Stimulated activated CD8-positive, alpha-beta memory T cell treated with anti-CD3 and anti-CD28 coated beads, Interleukin-7, amount 100 ng/mL, for 4 hours (primary cell): ENCODE measurements around the gene GTF2F1.
"Not testable (repeated sequence)": the region's sequence is repeated elsewhere in the genome, so short reads cannot be mapped to it uniquely, and the experiment has no call there.

Experiments
- DNase-seq, 2 donors: peaks; one replicate each; pipeline ENCODE4 v3.0.0-alpha.2; 2020; ENCODE audit warnings: low read depth in 2 of 2

Gene GTF2F1

DNA sequence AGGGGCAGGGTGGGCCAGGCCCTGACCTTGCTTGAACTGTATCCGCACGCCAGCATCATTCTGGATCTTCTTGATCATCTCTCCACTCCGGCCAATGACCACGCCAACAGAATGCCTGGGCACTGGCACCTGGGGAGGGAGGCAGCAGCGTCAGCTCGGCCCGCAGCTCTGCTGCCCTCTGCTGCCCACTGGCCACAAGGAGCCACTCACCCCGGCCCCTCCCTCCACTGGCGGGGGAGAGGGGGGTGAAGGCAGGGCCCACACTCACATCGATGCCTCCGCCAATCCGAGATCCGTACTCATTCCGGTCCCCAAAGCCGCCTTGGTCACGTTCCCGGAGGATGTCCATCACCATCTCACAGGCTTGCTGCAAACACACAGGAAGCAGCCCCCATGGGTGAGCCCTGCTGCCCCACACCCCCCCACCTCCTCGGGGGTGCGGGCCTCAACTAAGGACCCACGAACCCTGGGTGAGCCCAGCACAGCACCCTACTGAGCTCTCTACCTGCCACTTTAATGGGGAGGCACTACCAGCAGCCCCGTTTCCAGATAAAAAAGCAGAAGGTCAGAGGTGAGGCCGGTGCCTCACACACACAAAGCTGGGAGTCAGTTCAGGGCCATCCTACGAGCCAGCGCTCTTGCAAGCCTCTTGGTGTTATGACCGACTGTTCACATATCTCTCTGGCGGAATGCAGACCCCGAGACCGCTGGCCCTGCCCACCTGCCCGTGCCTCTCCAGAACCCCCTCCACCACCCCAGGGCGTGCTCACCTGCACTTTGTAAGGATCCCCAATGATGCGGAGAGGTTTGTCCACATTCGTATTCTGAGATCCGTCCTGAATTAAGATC, 25.0 kb upstream of the GTF2F1 start:
- DNase-seq, result no peak

DNA sequence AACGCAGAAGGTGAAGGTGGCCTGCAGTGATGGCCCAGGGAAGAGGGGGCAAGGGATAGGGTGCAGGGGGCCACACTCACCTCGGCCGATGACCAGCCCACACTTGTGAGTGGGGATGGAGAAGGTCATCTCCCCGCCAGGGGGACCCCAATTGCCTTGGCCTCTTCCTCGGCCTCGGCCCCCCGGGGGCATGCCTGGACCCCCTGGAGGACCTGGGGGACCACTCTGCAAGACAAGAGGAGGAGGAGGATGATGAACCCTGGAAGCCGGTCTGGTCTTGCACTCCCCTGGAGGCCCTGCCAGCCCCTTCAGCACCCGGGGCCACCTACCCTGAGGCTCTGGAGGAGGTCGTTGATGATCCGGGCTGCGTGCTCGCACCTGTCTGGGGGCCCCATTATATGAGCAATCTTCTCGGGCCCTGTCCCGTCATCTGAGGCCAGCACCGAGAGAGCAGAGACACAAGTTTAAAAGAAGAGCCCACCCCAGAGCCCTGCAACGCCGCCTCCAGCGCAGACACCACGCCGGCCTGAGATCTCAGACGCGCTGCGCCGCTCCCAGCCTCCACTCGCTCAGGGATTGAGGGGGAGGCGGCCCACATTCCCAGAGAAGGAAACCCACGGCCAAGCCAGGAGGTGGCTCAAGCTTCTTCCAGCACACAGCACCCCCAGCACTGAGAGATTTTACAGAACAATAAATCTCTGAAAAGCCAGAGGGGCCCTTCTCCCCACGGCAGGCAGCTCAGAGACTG, 23.9 kb upstream of the GTF2F1 start:
- no peak for DNase-seq

DNA sequence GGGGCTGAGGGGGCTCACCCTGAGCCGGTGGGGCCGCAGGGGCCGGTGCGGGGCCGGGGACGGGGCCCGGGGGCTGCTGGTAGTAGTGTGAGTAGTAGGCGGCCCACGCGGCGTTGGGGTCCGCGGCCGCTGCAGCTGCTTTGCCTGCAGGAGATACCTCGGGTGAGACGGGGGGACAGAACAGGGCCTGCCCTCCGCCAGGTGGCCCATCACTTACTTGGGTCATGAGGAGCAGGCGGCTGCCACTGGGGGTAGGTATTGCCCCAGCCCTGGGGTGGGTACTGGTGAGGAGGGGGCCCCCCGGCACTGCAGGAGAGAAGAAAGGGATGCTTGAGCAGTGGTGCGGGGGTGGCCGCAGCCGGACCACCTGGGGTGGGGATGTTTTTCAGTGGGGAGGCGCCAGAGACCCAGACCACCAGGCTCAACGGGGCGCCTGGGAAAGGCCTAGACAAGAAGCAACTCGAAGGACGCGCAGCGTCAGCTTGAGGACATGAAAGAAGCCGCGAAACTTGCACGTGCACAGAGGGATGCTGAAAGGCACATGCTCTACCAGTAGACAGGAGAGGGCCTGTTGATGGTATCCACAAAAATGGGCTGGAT, 22.7 kb upstream of the GTF2F1 start:
- DNase-seq, result no peak

DNA sequence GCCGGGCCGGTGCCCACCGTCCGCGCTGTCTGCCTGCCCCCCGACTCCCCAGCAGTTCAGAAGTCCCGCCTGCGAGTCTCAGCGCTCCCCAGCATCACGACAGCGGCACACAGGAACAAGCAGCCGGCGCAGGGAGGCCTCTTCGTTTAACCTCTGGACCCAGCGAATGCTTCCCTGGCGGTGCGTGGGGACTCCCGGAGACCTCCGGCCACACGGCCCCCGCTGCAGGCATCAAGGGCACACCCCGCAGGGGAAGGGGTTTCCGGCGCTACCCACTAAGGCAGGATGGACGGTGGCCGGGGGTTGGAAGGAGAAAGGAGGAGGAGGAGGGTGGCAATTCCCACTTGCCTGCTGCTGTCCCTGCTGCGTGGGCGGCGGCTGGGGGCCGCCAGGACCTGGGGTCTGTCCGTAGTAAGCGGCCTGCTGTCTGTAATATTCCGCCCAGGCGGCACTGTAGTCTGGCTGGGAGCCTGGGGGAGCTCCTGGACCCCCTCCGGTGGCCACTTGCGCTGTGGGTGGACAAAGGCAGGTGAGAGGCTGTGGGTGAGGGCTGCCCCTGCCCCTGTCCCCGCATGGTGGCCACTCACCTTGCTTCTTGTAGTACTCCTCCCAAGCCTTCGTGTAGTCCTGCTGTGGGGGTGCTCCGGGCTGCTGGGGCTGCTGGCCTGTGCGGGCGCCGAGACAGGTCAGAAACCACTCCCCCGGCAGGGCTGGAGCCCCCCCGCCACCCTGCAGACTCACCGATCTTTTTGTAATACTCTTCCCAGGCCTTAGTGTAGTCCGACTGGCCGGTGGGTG, 22.0 kb upstream of the GTF2F1 start:
- no peak for DNase-seq

DNA sequence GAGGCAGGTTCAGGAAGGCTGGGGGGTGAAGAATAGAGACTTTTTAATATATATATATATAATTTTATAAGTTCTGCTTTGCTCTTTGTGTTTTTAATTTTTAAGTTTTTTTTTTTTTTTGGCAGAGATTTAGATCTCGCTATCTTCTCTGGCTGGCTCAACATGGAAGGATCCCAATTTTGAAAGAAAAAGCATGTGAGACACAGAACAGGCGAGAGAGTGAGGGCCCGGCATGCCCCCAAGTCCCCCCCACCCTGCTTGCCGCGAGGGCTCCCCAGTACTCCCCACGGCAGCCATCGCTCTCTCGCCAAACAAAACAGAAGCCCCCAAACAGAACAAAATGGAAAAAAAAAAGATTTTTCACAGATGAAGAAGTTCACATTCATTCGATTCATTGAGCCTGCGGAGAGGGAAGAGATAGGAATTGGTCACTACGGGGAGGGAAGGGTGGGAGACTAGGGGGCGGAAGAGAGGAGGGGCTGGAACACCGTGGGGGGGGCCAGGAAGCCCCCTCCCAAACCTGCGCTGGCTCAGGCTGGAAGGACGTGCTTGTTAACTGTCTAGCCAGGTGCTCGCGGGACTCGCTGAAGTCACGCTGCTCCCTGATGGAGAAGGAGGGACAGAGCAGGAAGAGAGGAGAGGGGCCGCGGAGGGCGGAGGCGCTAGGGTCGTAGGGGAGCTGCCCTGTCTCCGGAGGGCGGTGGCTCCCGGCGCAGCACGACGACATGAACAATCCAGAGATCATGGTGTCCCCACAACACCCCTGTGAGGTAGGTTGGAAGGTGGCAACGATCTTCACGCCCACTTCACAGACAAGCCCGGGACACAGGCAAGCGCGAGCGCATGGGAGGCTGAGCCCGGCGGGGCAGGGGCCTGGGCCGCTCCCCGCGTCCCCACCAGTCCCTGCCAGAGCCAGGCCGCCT, 21.0 kb upstream of the GTF2F1 start:
- no peak for DNase-seq

DNA sequence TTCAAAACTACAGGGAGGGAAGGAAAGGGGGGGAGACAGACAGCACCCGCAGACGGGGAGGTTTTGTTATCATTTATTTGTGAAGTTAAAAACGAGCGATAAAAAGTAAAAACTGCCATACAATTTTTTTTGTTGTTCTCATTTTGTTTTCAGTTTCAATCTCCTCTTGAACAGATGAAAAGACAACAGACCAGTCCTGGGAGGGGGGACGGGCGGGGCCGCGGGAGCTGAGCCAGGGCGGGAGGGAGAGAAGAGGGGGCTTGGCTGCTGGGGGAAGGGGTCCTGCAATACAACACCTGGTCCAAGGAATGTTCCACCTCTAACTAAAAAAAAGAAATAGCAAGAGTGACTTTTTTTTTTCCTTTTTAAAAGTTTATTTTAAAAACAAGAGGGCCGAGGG, 20.3 kb upstream of the GTF2F1 start:
- no peak for DNase-seq

DNA sequence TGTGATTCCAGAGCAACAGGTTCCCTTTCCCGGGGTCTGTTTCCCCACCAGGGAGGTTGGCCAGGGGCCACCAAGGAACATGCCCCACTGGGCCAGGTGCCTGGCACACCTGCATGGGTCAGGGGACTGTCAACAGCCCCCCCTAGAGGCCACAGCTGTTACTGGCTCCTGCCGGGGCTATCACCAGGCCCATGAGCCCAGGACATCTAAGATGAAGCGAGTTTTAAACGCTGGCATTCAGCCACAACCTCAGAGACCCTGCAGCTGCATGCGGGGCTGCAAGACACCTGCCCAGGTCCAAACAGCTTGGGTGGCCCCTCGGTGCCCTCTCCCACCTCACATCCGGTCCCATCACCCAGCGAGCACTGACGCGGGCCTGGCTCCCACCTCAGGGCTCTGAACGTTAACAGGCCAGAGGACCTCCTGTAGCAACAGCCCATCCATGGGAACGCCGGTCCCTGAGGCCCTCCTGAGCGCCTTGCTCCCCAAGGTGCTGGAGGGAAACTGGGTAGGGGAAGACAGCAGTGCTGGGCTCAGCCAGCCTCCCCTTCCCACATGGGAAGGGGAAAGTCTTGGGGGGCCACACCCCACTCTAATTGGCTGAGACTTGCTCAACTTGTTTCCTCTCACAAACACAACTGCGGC, 19.6 kb upstream of the GTF2F1 start:
- DNase-seq, result no peak

DNA sequence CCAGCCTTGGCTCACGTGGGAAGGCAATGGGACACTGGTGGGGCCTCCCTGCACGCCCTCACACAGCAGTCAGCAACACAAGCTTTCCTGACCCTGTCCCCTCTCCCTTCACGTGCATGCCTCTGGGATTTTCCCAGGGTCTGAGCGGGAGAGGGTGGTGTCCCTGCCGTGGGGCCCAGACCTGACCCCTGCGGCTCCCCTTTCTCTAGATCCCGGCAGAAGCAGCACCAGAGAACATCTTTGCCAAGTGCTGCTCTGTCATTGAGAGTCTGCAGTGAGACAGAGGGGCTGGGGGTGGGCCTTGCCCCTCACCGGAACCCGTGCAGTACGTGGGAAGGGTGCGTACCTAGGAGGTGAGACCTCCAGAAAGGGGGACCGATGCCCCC, 19.1 kb upstream of the GTF2F1 start:
- no peak for DNase-seq

DNA sequence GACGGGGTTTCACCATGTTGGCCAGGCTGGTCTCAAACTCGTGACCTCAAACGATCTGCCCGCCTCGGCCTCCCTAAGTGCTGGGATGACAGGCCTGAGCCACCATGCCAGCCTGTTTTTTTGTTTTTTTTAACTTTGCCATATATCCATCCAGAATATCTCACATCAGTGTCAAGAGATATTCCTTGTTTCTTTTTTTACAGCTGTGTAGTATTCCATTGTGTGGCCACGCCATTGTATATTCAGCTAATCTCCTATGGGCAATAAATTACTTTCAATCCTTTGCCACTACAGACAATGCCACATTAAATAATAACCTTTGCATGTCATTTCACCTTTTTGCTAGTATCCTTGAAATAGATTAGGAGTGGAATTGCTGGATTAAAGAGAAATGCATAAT, 16.4 kb upstream of the GTF2F1 start:
- DNase-seq, result no peak

DNA sequence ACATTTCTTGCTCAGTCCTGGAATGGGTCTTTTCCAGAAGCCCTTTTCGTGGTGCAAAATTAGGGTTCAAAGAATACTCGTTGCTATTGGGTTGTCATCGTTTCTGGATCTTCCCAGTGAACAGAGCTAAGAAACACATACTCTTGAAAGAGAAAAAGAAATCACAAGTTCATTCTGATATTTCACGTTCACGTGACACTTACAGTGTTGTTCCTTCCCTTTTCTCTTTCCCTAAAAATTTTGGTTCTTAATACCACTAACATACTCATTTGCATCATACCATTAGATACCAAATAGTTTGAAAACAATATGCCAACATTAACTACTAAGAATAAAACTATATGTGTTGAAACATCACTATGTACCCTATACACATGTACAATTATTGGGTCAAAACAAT, 13.4 kb upstream of the GTF2F1 start:
- DNase-seq, result no peak

DNA sequence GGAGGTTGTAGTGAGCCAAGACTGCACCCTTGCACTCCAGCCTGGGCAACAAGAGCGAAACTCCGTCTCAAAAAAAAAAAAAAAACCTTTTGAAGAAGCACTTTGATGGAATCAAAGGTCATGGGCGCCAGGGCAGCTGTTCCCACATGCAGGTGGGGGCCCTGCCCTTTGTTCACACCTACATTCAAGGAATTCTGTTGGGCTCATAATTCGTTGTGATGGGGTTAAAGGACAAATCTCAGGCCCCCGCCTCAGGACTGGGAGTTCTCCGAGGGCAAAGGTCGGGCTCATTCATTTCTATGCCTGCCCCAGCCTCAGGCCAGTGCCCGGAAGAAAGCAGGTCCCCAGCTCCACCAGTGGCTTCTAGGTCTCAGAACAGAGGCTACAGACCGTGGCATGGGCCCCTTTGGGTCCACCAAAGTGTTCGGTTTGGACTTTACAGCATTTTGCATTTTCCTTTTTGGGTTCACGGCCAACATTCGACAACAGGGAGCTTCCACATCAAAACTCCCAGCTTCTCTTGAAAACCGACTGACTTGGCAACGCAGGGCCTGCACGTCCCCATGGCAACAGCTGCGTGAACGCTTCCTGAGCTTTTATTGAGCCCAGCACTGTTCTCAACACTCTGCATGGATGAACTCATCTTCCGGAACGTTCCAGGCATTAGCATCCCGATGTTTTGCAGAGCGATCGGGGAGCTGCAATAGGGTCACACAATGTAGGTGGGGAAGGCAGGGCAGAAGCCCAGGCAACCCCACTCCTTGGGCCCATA, 10.1 kb upstream of the GTF2F1 start:
- no peak for DNase-seq

DNA sequence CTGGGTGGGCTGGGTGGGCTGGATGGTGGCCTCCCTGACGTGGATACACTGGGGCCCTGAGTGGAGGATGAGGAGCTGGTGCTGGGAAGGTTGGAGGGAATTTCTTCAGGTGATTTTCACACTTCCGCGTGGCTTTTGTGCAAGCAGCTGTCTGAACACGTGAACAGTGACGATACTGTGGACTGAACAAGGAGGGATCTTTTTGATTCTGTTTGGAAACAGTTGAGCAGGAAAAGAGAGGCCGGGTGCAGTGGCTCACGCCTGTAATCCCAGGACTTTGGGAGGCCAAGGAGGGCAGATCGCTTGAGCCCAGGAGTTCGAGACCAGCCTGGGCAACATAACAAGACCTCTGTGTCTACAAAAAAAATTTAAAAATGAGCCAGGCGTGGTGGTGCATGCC, 9.1 kb upstream of the GTF2F1 start:
- no peak for DNase-seq

DNA sequence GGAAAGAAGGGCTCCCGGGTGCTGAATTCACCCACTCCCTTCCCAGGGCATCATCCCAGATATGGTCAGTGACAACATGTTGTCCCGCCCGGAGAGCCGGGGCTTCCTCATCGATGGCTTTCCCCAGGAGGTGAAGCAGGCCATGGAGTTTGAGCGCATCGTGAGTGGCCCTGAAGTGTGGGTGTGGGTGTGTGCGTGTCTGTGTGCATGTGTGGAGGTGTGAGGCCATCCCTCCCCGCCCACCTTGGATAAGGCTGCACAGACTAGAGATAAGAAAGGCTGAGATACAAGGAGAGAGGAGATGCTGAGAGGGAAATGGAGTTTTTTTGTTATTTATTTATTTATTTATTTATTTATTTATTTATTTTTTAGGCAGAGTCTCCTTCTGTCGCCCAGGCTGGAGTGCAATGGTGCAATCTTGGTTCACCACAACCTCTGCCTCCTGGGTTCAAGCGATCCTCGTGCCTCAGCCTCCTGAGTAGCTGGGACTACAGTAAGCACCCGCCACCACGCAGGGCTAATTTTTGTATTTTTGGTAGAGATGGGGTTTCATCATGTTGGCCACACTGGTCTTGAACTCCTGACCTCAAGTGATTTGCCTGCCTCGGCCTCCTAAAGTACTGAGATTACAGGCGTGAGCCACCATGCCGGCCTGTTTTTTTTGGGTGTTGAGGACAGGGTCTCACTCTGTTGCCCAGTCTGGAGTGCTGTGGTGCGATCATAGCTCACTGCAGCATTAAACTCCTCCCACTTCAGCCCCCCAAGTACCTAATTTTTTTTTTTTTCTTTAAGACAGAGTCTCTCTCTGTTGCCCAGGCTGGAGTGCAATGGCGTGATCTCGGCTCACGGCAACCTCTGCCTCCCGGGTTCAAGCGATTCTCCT, 7.3 kb upstream of the GTF2F1 start:
- DNase-seq, result not testable (repeated sequence)

DNA sequence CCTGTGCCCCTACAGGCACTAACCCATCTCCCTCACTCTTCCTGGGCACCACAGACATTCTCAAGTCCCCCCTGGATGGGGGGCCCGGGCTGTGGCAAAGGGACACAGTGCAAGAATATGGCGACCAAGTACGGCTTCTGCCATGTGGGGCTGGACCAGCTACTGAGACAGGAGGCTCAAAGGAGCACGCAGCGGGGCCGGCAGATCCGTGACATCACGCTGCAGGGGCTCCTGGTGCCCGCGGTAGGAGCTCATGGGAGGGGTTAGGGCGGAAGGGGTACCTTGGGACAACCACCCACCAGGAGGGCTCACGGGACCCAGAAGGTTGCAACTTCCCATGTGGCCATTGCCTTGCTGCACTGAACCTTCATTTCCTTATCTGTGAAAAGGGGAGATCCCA, 3.3 kb upstream of the GTF2F1 start:
- no peak for DNase-seq

DNA sequence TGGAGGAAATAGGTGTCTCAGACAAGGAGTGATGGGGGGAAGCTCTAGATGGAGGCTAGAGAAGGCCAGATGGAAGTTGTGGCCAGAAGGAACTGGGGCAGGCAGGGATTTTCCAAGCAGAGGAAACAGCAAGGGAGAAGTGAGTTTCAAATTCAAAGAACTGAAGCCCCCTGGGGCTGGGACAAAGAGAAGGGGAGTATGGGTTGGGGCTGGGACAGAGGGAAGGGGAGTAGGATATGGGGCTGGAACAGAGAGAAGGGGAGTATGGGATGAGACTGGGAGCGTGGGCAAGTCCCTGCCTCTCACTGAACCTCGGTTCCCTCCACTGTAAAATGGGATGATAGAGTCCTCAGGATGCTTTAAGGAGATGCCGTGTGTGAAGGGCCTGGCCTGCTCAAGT, 1.9 kb upstream of the GTF2F1 start:
- DNase-seq, result no peak

DNA sequence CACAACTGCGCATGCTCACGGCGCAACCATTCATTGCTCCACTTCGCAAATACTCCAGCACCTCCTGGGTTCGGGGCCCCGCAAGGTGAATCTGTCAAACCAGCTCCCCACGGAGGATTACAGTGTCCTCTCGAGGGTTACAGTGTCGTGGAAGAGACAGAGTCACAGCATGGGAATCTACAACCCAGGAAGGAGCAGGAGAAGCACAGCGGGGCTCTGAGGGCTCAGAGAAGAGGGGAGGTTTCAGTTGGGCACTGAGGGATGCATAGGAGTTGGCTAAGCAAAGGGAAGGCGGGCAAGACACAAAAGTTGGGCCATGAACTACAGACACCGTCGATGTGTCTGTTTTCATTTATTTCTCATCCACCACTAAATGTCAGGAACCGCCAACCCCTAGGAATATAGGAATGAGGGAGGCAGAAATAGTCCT, 1.0 kb upstream of the GTF2F1 start:
- DNase-seq, result peak in 1 of 2 donors; percentile 60

DNA sequence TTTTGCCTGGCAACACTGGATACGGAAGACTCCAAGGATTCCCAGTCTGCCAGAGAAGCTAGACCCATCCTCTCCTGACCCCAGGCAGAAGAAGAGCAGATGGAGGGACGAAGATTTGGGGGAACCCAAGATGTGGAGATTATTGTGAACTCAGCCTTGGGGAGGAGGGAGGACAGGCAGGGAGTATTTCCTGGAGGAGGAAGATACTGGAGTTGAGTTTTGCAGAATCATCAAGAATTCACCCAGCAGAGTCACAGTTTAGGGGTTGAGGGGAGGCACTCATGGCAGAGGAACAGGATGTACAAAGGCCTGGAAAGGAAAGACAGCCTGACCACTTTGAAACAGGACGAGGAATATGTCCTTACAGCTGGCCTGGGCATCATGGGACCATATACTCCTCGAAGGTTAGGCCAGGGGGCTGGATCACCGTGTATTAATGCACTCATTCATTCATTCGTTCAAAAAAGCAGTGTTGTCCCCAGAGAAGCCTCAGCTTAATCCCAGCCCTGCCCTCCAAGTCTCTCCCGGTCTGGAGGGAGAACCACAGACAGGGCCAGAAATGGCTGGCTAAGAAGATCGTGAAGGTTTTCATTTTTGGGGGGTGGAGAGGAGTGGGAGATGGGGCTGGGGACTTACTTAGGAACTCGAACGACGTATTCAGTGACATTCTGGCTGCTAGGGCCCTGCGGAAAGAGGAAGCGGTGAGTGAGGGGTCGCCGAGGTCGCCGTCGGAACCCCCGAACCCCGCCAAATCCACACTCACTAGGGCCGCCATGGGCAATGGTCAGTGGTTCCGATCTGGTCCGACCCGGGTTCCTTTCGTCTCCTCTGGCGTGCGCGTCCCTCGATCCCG, 517 bp downstream of the GTF2F1 start:
- DNase-seq, result no peak

DNA sequence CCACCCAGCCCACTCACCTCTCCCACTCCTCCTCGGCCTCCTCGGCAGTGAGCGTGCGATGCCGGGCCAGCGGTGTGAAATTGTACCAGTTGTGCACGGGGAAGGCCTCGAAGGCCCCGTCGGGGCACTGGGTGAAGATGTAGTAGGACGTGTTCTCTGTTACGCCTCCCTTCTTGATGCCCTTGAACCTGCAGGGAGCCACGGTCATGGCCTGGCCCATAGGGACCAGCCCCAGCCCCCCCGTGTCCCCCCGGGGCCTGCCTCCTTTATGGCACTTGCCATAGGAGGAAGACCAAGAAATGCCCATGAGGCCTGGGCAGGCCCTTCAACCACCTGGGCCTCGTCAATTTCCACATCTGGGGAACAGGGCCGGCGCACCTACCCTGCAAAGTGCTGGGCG, 5.6 kb downstream of the GTF2F1 start:
- no peak for DNase-seq
